ACC112 (cell line): ENCODE data around the gene WDR54.
"Not testable (repeated sequence)": the region's sequence is repeated elsewhere in the genome, so short reads cannot be mapped to it uniquely, and the experiment has no call there.

ENCODE experiments used
- H2AFZ ChIP-seq: fragments of 200-600 bp; sonication (generic); one replicate; pipeline ENCODE4 v1.6.0; 2017; ENCODE audit warnings: antibody characterized with exemption, low read length; ENCODE audit not compliant: unreplicated experiment
- H3K27ac ChIP-seq: fragments of 200-600 bp; sonication (generic); 2 replicates; pipeline ENCODE4 v1.5.1; 2014; ENCODE audit warnings: low read depth, mild to moderate bottlenecking, antibody characterized with exemption, low read length, moderate library complexity
- H3K27me3 ChIP-seq: fragments of 200-600 bp; sonication (generic); 2 replicates; pipeline ENCODE4 v1.6.1; 2014; ENCODE audit warnings: mild to moderate bottlenecking, antibody characterized with exemption, low read length, moderate library complexity, mixed read lengths; ENCODE audit not compliant: insufficient read depth
- H3K36me3 ChIP-seq: fragments of 200-600 bp; sonication (generic); 2 replicates; pipeline ENCODE4 v1.6.1; 2016; ENCODE audit warnings: mild to moderate bottlenecking, antibody characterized with exemption, low read length, moderate library complexity, mixed read lengths; ENCODE audit not compliant: insufficient read depth
- H3K4me1 ChIP-seq: fragments of 200-600 bp; sonication (generic); one replicate; pipeline ENCODE4 v1.6.1; 2016; ENCODE audit warnings: low read length, mixed read lengths; ENCODE audit not compliant: insufficient read depth, unreplicated experiment, control insufficient read depth
- H3K4me3 ChIP-seq: fragments of 200-600 bp; sonication (generic); 2 replicates; pipeline ENCODE4 v1.5.1; 2014; ENCODE audit warnings: mild to moderate bottlenecking, low read depth, low read length
- H3K79me2 ChIP-seq: fragments of 200-600 bp; sonication (generic); one replicate; pipeline ENCODE4 v1.6.0; 2016; ENCODE audit warnings: low read length; ENCODE audit not compliant: control insufficient read depth, unreplicated experiment, insufficient read depth

The WDR54 gene

GRCh38 chr2:74441690-74442482 lies 20.4 kb downstream of the WDR54 start, which contains the start of gene RTKN:
Gene RTKN, minus strand, starts transcription at chr2:74441937. Its CDS starts 121 bp downstream, at chr2:74441816.
- Histone ChIP-seq H3K27me3 (peaks cover 17% of the 10 kb centered on the region), H3K79me2 (peaks cover 20% of the 10 kb centered on the region), H3K4me3 (peak within 1 kb of the TSS; percentile 86)

DNA sequence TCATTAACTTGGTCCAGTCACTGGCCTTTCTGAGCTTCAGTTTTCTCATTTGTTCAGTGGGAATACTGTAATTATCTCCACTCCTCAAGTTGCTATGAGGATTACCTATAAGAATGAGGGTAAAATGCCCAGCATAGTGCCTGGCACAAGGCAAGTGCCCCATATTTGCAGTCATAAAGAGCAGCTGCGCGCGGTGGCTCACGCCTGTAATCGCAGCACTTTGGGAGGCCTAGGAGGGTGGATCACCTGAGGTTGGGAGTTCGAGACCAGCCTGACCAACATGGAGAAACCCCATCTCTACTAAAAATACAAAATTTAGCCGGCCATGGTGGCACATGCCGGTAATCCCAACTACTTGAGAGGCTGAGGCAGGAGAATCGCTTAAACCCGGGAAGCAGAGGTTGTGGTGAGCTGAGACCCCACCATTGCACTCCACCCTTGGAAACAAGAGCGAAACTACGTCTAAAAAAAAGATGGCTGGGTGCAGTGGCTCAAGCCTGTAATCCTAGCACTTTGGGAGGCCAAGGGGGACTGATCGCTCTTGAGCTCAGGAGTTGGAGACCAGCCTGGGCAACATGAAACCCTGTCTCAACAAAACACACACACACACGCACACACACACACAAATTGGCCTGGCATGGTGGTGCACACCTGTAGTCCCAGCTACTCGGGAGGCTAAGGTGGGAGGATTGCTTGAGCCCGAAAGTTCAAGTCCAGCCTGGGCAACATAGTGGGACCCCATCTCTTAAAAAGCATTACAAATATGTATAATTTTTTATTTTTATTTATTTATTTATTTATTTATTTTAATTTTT lies 21.2 kb downstream of the WDR54 start:
- not testable (repeated sequence) for H2AFZ ChIP-seq, H3K4me3 ChIP-seq, H3K27ac ChIP-seq, H3K36me3 ChIP-seq
- Histone ChIP-seq H3K79me2 (peaks cover 20% of the 10 kb centered on the region), H3K4me1 (peaks cover 34% of the 10 kb centered on the region), H3K27me3 (peaks cover 17% of the 10 kb centered on the region)

More at GRCh38 chr2:74441690-74442482, 20.4 kb downstream of the WDR54 start, which contains the start of gene RTKN:
- Histone ChIP-seq H3K36me3 (no peaks in the 10 kb centered on the region), H3K27ac (no peak within 1 kb of the TSS), H3K4me1 (peaks cover 42% of the 10 kb centered on the region), H2AFZ (peak within 1 kb of the TSS; percentile 87)

- Histone ChIP-seq H3K79me2 (peaks cover under 1% of the 10 kb centered on the region), H3K4me3 (peak overlapping the region; percentile 1; the same call in 1 of the 2 replicates), H3K4me1 (peaks cover 18% of the 10 kb centered on the region), H3K27me3 (peaks cover 17% of the 10 kb centered on the region), H3K27ac (no peak overlapping the region), H3K36me3 (no peaks in the 10 kb centered on the region), H2AFZ (no peak overlapping the region)
These were observed 23.2 kb downstream of the WDR54 start for GRCh38 chr2:74444498-74445318.

- no peak overlapping the region for H2AFZ ChIP-seq
- no peaks in the 10 kb centered on the region for H3K79me2 ChIP-seq
- H3K4me3 ChIP-seq: no peak overlapping the region
- H3K27ac ChIP-seq: no peak overlapping the region
- peaks cover 13% of the 10 kb centered on the region for H3K4me1 ChIP-seq
- H3K36me3 ChIP-seq: no peaks in the 10 kb centered on the region
- H3K27me3 ChIP-seq: peaks cover under 1% of the 10 kb centered on the region; the same call in 1 of the 2 replicates
These were observed 25.9 kb downstream of the WDR54 start for GRCh38 chr2:74447230-74447999.

- H3K36me3 ChIP-seq: no peaks in the 10 kb centered on the region
- H3K27ac ChIP-seq: no peak overlapping the region
- no peaks in the 10 kb centered on the region for H3K27me3 ChIP-seq
- H3K4me3 ChIP-seq: no peak overlapping the region
- H3K79me2 ChIP-seq: no peaks in the 10 kb centered on the region
- H2AFZ ChIP-seq: no peak overlapping the region
- peaks cover 12% of the 10 kb centered on the region for H3K4me1 ChIP-seq
These were observed 27.2 kb downstream of the WDR54 start for GRCh38 chr2:74448771-74449170.

DNA sequence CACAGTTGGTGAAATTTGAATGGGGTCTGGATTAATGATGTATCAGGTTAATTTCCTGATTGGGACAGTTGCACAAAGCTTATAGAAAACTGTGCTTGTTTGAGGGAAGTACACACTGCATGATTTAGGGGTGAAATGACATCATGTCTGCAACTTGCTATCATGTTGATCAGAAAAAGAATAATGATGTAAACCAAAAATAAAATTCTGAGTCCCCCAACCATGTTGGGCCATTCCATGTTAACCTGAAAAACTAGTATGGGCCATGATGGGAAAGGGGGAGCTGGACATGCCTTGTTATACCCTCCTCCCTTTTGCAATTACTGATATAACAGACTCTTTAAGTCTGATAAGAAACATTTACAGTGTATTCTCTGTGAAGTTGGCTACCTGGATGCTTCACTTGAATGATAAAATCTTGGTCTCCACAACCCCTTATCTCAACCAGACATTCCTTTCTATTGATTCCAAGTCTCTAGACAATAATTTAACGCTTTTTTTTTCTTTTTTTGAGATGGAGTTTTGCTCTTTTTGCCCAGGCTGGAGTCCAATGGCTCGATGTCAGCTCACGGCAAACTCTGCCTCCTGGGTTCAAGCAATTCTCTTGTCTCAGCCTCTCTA lies 29.1 kb downstream of the WDR54 start:
- H3K79me2 ChIP-seq: peaks cover under 1% of the 10 kb centered on the region
- H3K4me3 ChIP-seq: no peak overlapping the region
- H3K27me3 ChIP-seq: no peaks in the 10 kb centered on the region
- H2AFZ ChIP-seq: no peak overlapping the region
- H3K27ac ChIP-seq: no peak overlapping the region
- no peaks in the 10 kb centered on the region for H3K36me3 ChIP-seq
- peaks cover 7% of the 10 kb centered on the region for H3K4me1 ChIP-seq

- no peaks in the 10 kb centered on the region for H3K27me3 ChIP-seq
- H3K79me2 ChIP-seq: peaks cover 13% of the 10 kb centered on the region
- peaks cover 20% of the 10 kb centered on the region for H3K4me1 ChIP-seq
- peak within 1 kb of the TSS; percentile 91 for H3K4me3 ChIP-seq
- H3K27ac ChIP-seq: no peak within 1 kb of the TSS
- H2AFZ ChIP-seq: peak within 1 kb of the TSS; percentile 70
- H3K36me3 ChIP-seq: no peaks in the 10 kb centered on the region
These were observed 33.4 kb downstream of the WDR54 start, which contains the start of gene INO80B for GRCh38 chr2:74454654-74455511. Gene INO80B, plus strand, starts transcription at chr2:74455087. Its CDS starts 30 bp downstream, at chr2:74455117.

DNA sequence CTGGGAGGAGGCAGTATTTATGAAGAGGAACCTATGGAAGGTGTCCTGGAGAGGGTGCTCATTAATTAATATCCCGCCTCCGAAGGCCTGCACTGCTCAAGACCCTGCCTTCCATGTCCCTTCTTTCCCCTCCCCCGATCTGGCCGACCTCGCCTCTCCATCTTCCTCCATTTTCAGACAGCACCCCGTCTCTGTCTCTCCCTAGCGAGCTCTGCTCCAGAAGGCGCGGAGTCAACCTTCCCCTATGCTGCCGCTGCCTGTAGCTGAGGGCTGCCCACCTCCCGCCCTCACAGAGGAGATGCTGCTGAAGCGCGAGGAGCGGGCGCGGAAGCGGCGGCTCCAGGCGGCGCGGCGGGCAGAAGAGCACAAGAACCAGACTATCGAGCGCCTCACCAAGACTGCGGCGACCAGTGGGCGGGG lies 35.6 kb downstream of the WDR54 start:
- peaks cover 20% of the 10 kb centered on the region for H3K4me1 ChIP-seq
- peaks cover 15% of the 10 kb centered on the region for H3K79me2 ChIP-seq
- no peaks in the 10 kb centered on the region for H3K27me3 ChIP-seq
- H2AFZ ChIP-seq: peak overlapping the region; percentile 80
- H3K36me3 ChIP-seq: no peaks in the 10 kb centered on the region
- no peak overlapping the region for H3K27ac ChIP-seq
- H3K4me3 ChIP-seq: peak overlapping the region; percentile 91
